Heart left ventricle (tissue), 16 donors: ENCODE measurements around the gene ECPAS. TPM values are rescaled to one million over a fixed set of nuclear protein-coding genes. Genes with fewer than 3 reads are reported as not detected.
"Not testable (repeated sequence)": the region's sequence is repeated elsewhere in the genome, so short reads cannot be mapped to it uniquely, and the experiment has no call there.

ENCODE experiments used
- ATAC-seq, 4 donors: fragments of 200-7000 bp; cut with Tn5 transposase; one replicate each; pipeline ENCODE4 v1.9.1; 2020 to 2022; ENCODE audit warnings: moderate library complexity in 4 of 4, mild to moderate bottlenecking in 3 of 4, moderate number of reproducible peaks in 1 of 4
- DNase-seq, 5 donors: peaks; one replicate each; pipeline ENCODE4 v3.0.0-alpha.2; 2020
- H3K27ac ChIP-seq, 12 donors: fragments of 200-600 bp; sonication (generic) in 4 of 12; one replicate each; pipeline versions ENCODE4 v1.5.0 to v1.8.0; 2016 to 2022; ENCODE audit warnings: mild to moderate bottlenecking in 2 of 12
- H3K27me3 ChIP-seq, 9 donors: fragments of 200-600 bp; sonication (generic) in 2 of 9; one replicate each; pipeline versions ENCODE4 v1.5.1 to v1.8.0; 2016 to 2022; ENCODE audit warnings: mild to moderate bottlenecking in 3 of 9
- H3K36me3 ChIP-seq, 9 donors: fragments of 200-600 bp; sonication (generic) in 2 of 9; one replicate each; pipeline versions ENCODE4 v1.5.0 to v1.8.0; 2018 to 2022; ENCODE audit warnings: mild to moderate bottlenecking in 2 of 9
- H3K4me1 ChIP-seq, 12 donors: fragments of 200-600 bp; sonication (generic) in 4 of 12; one replicate each; pipeline versions ENCODE4 v1.5.0 to v1.8.0; 2016 to 2022; ENCODE audit warnings: mild to moderate bottlenecking in 3 of 12
- H3K4me3 ChIP-seq, 12 donors: fragments of 200-600 bp; sonication (generic) in 4 of 12; one replicate each; pipeline versions ENCODE4 v1.5.0 to v1.8.0; 2017 to 2022; ENCODE audit warnings: mild to moderate bottlenecking in 9 of 12, moderate library complexity in 4 of 12
- H3K9me3 ChIP-seq, 12 donors: fragments of 200-600 bp; sonication (generic) in 4 of 12; one replicate each; pipeline versions ENCODE4 v1.5.0 to v1.8.0; 2016 to 2022; ENCODE audit warnings: mild to moderate bottlenecking in 1 of 12
- POLR2A ChIP-seq, 2 donors: fragments of 450-650 bp; IDR thresholded peaks; one replicate each; pipeline ENCODE4 v1.6.1; 2017; ENCODE audit warnings: antibody characterized with exemption in 2 of 2, mild to moderate bottlenecking in 2 of 2, moderate library complexity in 2 of 2
- WGBS, 4 donors: extraction: QIAGEN DNeasy Blood & Tissue Kit in 2 of 4; methylation state at CpG; one replicate each; pipeline versions ENCODE4 v1.1.5 to v1.1.7; 2013 to 2018; 5-methylcytosine and 5-hydroxymethylcytosine counted together
- intact Hi-C, 10 donors: fragments of 100-400 bp; cut with DNase I; formaldehyde crosslinking; loops; one replicate each; pipeline versions ENCODE4 v1.11.1 to v1.14.2; 2022
- polyA plus RNA-seq, 2 donors: library from polyadenylated mRNA; stranded (reverse); fragments of 200-250 nt; gene quantifications; one replicate each; pipeline ENCODE4 v1.2.3, GENCODE V29; 2013
- total RNA-seq, 9 donors: library from RNA; depleted of rRNA in 2 of 9; stranded (reverse); fragments of >200 nt in 2 of 9; fragmentation: NEBNext Ultra II Directional in 3 of 9; extraction: Animal tissue kit (Norgen Biotek cat#: 25700) in 3 of 9; gene quantifications; one replicate each; pipeline versions ENCODE4 v1.1.0 to v1.2.4, GENCODE V29; 2016 to 2023
- TF ChIP-seq, protein P1 (sequence below), 12 donors: fragments of 200-600 bp; sonication (generic) in 4 of 12; IDR thresholded peaks; one replicate each; pipeline versions ENCODE4 v1.5.0 to v1.8.0; 2018 to 2022; ENCODE audit warnings: antibody characterized with exemption in 12 of 12, mild to moderate bottlenecking in 5 of 12
- donor health status: ischemic (EF 13 %, LVEDD 7.1; RV severe dilation, severe dysfunction).
- donor health status: healthy with polysubstance abuse.
- donor health status: DM: no; HTN: yes; CAD: no.
- donor health status: DM: no; HTN: no; CAD: no.
- donor health status: ischemic (EF 25% LVEDD 6.9; RV normal size, moderate dysfunction).
- donor health status: ischemic (EF 25% LVEDD 5.7; RV mildly dilated, moderate dysfunction).
- donor health status: healthy.
- donor health status: DM: yes; HTN: yes; CAD: no.
- donor health status: ischemic (EF 35%, LVEDD 5.7; RV mildly dilated, moderate dysfunction).
- donor health status: nonischemic (EF 11% LVEDD 7.7; RV severe dilation, severe dysfunction).
- donor health status: DM: yes; HTN: yes; CAD: no.
- donor health status: PGD.
- donor health status: ischemic (EF 29% LVEDD 5.4; RV normal size, mild dysfunction).
- donor health status: nonischemic (EF 23%, LVEDD 6.1; RV moderate dilation, normal function).

Gene ECPAS
- total and polyA plus RNA-seq, 11 donors = 28.9 to 116 (median 102) TPM

- no peak for ATAC-seq
- Histone ChIP-seq H3K36me3 (no peaks in the 10 kb centered on the region), H3K27ac (no peak overlapping the region), H3K9me3 (peaks cover 0 to 6% (median 0%) of the 10 kb centered on the region in 12 donors), H3K27me3 (no peaks in the 10 kb centered on the region), H3K4me1 (no peaks in the 10 kb centered on the region), H3K4me3 (no peak overlapping the region)
- no peak for DNase-seq
- no peak for TF ChIP-seq POLR2A (IDR thresholded peaks at IDR 0.05)
- TF ChIP-seq, protein P1, sequence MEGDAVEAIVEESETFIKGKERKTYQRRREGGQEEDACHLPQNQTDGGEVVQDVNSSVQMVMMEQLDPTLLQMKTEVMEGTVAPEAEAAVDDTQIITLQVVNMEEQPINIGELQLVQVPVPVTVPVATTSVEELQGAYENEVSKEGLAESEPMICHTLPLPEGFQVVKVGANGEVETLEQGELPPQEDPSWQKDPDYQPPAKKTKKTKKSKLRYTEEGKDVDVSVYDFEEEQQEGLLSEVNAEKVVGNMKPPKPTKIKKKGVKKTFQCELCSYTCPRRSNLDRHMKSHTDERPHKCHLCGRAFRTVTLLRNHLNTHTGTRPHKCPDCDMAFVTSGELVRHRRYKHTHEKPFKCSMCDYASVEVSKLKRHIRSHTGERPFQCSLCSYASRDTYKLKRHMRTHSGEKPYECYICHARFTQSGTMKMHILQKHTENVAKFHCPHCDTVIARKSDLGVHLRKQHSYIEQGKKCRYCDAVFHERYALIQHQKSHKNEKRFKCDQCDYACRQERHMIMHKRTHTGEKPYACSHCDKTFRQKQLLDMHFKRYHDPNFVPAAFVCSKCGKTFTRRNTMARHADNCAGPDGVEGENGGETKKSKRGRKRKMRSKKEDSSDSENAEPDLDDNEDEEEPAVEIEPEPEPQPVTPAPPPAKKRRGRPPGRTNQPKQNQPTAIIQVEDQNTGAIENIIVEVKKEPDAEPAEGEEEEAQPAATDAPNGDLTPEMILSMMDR (IDR thresholded peaks at IDR 0.05) = no peak
- 69 to 82% (median 78%) methylated on average over 2 of the region's 2 CpGs for WGBS, 4 donors
- intact Hi-C loops = no loop called here
These were observed 31.9 kb upstream of the ECPAS start for GRCh38 chr9:111516061-111516465.

- H3K27me3 ChIP-seq = no peaks in the 10 kb centered on the region
- no peak for ATAC-seq
- H3K4me3 ChIP-seq = no peak overlapping the region
- TF ChIP-seq, protein P1 (IDR thresholded peaks at IDR 0.05) = no peak
- TF ChIP-seq POLR2A (IDR thresholded peaks at IDR 0.05) = no peak
- no peak overlapping the region for H3K27ac ChIP-seq
- intact Hi-C loops = no loop called here
- H3K4me1 ChIP-seq = no peaks in the 10 kb centered on the region
- H3K9me3 ChIP-seq = peaks cover 0 to 11% (median 0%) of the 10 kb centered on the region in 12 donors
- no peak for DNase-seq
- H3K36me3 ChIP-seq = no peaks in the 10 kb centered on the region
These were observed 30.8 kb upstream of the ECPAS start for GRCh38 chr9:111514967-111515366.

- H3K9me3 ChIP-seq = peaks cover 0 to 11% (median 0%) of the 10 kb centered on the region in 12 donors
- DNase-seq, H3K4me1 ChIP-seq, intact Hi-C loops, H3K4me3 ChIP-seq, ATAC-seq, H3K27me3 ChIP-seq, H3K27ac ChIP-seq, H3K36me3 ChIP-seq: not testable (repeated sequence)
- WGBS, 4 donors = 73 to 86% (median 76%) methylated on average over 6 of the region's 6 CpGs
These were observed 27.4 kb upstream of the ECPAS start for GRCh38 chr9:111511581-111511980.

DNA sequence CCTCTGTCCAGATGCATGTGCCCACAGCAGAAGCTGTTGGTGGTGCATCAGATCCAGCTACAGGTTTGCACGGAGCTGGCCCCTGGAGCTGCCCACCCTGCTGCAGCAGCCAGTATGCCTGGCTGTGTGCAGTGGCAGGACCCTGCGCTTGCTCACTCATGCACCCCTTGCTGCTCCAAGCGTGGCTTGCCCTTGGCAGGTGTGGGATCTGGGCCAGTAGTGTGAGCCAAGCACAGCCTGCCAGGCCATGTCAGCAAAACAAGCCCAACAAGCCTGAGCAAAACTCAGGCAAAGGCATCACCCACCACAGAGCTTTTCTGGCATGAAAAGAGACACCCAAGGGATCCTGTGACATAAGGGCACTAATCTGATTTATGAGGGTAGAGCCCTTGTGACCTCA is 18.3 kb upstream of the ECPAS start:
- peak in 3 of 4 donors; percentile 52 to 72 (median 59) for ATAC-seq
- no peak for TF ChIP-seq POLR2A (IDR thresholded peaks at IDR 0.05)
- TF ChIP-seq, protein P1 (IDR thresholded peaks at IDR 0.05) = no peak

GRCh38 chr9:111501648-111502047 is 17.5 kb upstream of the ECPAS start:
- no peaks in the 10 kb centered on the region for H3K9me3 ChIP-seq
- no peaks in the 10 kb centered on the region for H3K27me3 ChIP-seq
- WGBS, 4 donors = 73 to 88% (median 80%) methylated on average over 4 to 6 of the region's 6 CpGs
- no peak overlapping the region for H3K27ac ChIP-seq
- H3K4me3 ChIP-seq = no peak overlapping the region
- H3K36me3 ChIP-seq = no peaks in the 10 kb centered on the region
- no peak for DNase-seq
- no peak for ATAC-seq
- H3K4me1 ChIP-seq = no peaks in the 10 kb centered on the region
- TF ChIP-seq, protein P1 (IDR thresholded peaks at IDR 0.05) = no peak
- no peak for TF ChIP-seq POLR2A (IDR thresholded peaks at IDR 0.05)
- intact Hi-C loops = no loop called here

More for the DNA sequence above, 18.3 kb upstream of the ECPAS start:
- DNase-seq = peak in 2 of 5 donors; percentile 42 to 62
- H3K4me3 ChIP-seq = no peak overlapping the region
- intact Hi-C loops = no loop called here
- no peak overlapping the region for H3K27ac ChIP-seq
- no peaks in the 10 kb centered on the region for H3K4me1 ChIP-seq
- H3K9me3 ChIP-seq = no peaks in the 10 kb centered on the region
- H3K36me3 ChIP-seq = no peaks in the 10 kb centered on the region
- no peaks in the 10 kb centered on the region for H3K27me3 ChIP-seq
- WGBS, 4 donors = 75% methylated on average over 2 to 3 of the region's 3 CpGs; no CpG with 5 or more reads in 1 of the 4 donors
